Stimulated activated CD4-positive, alpha-beta T cell treated with anti-CD3 and anti-CD28 coated beads, Interleukin-12 subunit alpha, Interleukin-12 subunit beta, amount 100 ng/mL, for 24 hours (primary cell): ENCODE data around the gene HECTD2.
"Not testable (repeated sequence)": the region's sequence is repeated elsewhere in the genome, so short reads cannot be mapped to it uniquely, and the experiment has no call there.

ENCODE experiments used
- DNase-seq, 2 experiments: peaks; one replicate each; pipeline ENCODE4 v3.0.0-alpha.2; 2020; ENCODE audit warnings: low read depth in 2 of 2

The HECTD2 gene

DNA sequence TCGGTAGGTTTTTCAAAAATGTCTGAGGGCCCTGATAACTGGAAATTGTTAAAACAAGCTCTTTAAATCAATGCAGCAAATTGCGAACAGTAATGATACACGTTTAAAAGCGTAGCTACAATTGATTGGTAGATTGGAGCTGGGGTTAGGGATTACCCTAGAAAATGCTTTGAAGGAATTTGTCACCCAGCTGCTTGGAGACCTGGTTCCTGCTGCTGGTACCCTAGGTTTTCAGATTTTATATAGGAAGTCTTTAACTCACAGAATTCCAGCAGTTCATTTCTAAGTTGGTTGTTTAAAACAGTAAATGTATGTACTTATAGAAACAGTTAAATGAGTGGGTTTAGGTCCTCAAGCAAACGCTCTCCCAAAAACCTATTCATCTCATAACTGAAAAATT is 1.5 kb downstream of the HECTD2 start:
- DNase-seq: no peak

DNA sequence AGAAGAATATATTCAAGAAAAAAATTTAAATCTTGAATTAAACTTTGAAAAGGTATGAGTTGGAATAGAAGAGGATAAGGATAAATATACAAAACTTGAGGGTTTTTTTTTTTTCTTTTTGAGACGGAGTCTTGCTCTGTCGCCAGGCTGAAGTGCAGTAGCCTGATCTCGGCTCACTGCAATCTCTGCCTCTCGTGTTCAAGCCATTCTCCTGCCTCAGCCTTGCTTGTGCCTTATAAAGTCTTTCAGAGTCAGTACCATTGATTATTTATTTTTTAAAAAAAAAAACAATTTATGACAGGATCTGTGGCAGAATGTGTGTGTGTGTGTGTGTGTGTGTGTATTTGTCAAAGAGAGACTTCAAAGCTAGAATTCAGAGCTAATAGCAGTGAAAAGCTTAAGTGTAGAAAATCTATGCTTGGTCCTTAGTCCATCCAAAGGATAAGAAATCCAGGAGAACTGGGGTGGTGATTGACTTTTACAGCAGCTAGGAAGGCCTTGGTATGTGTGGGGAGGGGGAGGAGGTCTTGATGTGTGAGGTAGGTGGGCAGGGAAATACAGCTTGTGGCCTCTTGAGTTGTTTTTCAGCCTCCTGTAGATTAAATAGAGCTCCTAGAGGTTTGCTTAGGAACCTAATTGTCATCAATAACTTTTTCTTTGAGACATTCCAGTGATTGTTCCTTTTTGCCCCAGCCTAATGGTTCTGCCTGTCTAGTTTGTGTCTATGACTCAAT is 2.4 kb downstream of the HECTD2 start:
- DNase-seq: no peak

DNA sequence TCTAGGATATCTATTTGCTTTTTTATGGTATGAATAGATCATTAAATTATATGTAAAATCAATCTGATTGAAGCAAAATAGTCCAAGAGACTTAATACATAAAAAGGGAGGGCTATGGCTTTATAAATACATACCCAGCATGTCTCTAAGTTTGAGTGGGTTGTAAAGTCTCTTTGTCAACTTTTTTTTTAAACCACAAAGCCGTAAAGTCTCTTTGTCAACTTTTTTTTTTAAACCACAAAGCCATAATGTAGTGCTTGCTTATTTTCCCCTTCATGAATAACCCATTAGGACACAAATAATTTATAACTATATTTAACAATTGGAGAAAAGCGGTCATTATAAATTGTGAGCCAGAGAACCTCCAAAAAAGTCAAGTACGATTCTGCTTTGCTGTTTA is 5.7 kb downstream of the HECTD2 start:
- no peak for DNase-seq

DNA sequence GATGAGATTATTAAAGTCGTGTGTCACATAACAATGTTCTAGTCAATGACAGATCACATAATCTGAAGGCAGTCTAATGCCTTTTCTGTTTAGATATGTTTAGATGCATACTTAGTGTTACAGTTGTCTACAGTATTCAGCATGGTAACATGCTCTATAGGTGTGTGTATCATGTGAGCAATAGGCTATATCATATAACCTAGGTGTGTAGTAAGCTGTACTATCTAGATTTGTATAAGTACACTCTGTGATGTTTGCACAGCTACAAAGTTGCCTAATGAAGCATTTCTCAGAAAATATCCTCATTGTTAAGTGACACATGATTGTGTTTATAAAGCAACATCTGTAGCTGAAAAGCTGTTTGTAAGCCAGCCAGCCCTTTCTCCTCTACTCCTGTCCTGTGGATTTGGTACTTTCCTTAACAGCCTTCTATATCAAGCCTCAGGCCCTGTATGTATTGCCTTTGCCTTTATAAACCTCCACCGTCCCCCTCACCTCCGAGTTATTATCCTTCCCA is 6.3 kb downstream of the HECTD2 start:
- no peak for DNase-seq

DNA sequence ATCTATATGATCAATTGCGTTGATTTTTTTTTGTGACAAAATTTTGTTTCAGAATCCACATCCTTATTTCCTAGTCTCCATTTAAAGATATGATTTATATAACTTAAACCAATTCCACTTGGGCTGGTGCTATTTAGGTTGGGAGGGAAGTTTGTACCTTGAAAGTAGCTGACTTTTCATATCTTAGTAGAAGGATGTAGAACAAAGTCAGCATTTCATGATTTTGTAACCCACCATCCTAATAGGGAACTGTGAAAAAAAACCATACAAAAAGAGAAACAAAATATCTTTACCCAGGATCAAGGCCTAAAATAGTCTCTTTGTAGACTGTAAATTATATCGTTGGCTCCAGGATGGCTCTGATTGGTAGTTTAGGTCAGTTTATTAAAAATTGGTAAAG is 8.3 kb downstream of the HECTD2 start:
- DNase-seq: no peak

DNA sequence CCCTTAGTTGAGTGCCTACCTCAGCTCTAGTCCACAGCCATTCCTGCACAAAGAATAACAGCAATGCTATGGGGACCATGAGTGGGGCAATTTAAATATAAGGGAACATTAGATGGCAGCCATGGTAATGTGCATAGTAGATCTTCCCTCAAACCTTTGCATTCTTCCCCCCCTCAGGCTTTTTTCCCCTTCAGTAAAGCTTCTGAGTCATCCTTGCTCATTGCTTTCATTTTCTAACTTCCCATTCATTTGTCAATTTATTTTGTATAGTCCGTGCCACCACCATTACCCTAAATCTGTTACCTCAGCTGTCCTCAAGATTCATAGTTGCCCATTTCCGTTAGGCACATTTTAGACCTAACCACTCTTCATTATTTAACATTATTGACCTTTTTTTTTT is 10.7 kb downstream of the HECTD2 start:
- DNase-seq: no peak

DNA sequence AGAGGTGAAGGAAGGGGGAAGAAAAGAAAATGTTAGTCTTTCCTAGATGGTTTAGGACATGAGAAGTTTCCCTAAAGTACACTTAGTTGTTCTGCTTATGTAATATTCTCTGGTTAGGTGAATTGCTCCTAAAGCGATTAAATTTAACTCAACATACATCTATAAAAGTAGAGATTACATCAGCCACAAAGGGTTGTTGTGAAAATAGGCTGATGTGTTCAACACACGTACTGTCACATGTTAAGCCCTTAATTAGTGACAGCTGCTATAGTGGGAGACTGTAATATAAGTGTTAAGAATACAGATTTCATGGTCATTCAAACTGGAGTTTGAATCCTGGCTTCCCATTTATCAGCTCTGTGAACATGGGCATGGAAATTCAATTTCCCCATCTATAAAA is 12.8 kb downstream of the HECTD2 start:
- DNase-seq: no peak

DNA sequence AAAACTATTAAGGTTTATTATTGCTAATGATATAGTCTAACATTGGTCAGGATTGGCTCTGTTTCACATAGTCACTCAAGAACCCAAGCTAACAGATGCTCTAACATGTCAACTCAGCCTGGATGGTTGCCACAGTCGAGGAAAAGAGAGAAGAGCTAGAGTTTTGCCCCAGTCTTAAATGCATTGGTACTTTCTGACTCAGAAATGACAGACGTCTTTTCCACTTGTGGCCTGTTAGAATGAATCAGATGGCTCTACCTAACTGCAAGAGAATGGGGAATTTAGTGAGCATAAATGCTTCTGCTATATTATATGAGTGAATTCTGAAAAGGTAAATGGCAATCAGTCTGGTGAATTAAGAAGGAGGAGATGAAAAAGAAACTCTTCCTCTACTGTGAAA is 13.9 kb downstream of the HECTD2 start:
- no peak for DNase-seq

DNA sequence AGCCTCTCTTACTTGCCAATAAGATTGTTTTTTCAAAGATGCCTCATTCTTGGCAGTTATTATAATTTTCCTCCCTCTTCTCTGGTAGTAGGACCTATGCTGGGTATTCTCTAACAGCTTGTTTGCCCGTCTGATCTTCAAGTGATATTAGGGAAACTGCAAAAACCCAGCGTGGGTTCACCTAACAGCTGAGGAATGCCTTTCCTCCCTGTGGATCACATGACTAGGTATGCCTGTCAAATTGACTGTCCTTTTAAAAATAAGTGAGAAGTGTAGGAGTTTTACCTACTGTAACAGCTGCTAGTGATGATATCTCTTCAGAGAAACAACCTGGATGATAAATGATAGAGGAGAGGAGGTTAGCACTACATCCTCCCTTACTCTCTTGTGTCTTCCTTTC is 22.0 kb downstream of the HECTD2 start:
- DNase-seq: no peak

DNA sequence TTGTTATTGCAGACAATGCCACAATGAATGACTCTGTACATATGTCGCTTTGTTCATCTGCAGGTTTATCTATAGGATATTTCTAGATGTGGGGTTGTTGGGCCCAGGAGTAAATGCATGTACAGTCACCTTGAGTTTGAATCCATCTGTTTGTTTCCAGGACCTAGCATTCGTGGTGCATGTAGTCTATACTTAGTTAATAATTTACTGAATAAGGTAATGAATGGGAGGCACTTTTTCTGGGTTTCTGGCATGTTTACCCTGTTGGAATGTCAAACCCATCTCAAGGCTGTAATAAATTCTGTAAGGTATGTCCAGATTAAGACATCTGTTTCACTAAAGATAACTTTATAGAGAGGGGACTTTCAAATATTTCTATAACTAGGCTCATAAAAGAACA is 23.5 kb downstream of the HECTD2 start:
- DNase-seq: no peak

DNA sequence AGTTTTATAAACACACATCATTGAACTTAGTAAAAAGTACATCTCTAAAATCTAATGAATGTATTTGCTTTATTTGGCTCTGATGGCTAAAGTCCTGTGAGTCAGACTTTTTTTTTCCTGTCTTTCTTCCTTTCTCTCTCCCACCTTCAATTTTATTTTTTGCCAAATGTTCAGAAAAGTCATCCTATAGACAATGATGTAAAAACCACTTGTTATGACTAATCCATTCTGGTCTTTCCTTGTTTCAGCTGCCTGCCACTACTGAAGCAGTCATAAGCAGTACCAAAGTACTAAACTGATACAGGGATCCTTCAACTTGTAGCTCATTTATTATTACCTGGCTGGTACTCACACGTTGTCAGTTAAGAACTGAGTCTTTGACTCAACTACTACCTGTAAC is 23.9 kb downstream of the HECTD2 start:
- DNase-seq: no peak

DNA sequence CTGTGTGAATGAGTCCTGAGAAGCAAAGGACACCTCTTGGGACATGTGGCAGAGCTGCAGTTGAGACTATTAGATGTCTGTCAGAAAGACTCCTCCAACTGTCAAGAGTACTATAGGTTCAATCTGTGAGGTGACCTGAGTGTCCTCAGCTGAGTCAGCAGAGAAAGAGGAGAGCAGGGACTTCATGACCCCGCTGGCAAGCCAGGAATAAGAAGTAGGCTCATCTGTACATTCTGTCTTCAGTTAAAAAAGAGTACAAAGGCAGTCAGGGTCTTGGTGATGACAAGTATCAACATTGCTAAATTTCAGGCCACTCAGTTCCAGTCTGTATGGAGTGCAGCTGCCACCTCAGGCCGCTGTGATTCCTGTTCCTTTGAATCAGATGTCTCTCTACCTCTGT is 25.1 kb downstream of the HECTD2 start:
- DNase-seq: no peak

DNA sequence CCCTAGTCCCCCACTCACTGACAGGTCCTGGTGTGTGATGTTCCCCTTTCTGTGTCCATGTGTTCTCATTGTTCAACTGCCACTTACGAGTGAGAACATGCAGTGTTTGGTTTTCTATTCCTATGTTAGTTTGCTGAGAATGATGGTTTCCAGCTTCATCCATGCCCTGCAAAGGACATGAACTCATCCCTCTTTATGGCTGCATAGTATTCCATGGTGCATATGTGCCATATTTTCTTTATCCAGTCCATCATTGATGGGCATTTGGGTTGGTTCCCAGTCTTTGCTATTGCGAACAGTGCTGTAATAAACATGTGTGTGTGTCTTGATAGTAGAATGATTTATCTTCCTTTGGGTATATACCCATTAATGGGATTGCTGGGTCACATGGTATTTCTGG is 28.1 kb downstream of the HECTD2 start:
- not testable (repeated sequence) for DNase-seq

DNA sequence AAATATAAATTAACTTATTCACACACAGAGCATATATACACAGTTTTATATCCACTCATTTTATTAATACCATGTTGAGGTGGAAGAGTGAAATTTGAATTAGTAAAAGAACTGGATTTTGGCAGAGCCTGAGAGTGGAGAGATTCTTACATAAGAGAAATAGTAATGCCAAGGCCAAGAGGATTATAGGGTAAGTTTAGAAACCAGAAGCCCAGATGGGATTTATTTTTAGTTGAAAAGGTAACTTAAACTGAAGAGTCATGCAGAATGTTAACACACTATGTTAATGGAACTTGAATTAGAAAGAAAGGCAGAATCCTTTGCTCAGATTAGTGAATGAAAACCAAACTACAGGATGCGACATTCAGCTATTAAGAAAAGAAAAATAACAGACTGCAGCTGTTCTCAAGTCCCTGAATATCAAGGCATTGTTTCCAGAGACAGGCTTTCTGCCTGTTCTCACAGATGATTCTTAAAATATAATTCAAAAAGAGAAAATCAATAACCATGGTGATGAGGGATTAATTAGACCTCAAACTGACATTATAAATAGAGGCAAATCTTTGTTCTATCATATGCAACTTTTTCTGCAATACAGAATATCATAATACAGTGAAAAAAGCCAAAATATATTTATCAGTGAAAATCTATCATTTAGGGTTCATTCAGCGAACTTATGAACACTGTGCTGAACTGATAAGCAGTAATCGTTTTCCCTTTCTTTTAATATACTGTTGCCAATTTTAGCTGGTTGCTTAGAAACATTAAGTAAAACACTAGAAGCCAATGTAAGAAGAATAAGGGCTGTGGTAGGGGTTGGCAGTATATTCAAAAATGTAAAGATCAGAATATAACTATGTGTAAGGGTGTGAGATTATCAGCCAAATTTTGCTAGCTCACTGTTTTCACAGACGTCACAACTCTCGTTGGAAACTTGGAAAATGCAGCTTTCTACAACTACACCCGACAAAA is 34.4 kb downstream of the HECTD2 start:
- no peak for DNase-seq

DNA sequence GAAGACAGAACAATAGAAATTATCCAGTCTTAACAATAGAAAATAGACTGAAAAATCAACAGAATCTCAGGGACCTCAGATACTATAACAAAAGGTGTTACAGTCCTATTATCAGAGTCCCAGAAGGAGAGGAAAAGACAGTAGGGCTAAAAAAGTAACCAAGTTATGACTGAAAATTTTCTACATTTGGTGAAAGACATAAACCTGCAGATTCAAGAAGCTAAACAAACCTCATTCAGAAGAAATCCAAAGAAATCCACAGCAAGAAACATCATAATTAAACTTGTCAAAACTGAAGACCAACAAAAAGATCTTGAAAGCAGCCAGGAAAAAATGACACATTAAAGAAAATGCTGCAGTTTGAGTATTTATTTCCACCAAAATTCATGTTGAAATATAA is 41.9 kb downstream of the HECTD2 start:
- no peak for DNase-seq

DNA sequence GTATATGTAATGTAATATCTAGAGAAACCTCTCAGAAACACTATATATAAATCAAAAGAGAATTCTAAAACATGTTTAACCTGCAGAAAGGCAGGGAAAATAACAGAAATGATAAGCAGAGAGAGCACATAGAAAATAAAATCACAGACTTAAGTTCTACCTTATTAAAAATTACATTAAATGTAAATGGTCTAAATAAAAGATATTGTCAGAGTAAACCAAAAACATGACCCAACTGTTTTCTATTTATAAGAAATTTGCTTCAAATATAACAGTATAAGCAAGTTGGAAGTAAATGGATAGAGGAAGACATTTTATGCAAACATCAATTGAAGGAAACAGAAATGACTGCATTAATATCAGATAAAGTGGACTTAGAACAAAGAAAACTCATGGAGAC is 43.4 kb downstream of the HECTD2 start:
- DNase-seq: no peak

DNA sequence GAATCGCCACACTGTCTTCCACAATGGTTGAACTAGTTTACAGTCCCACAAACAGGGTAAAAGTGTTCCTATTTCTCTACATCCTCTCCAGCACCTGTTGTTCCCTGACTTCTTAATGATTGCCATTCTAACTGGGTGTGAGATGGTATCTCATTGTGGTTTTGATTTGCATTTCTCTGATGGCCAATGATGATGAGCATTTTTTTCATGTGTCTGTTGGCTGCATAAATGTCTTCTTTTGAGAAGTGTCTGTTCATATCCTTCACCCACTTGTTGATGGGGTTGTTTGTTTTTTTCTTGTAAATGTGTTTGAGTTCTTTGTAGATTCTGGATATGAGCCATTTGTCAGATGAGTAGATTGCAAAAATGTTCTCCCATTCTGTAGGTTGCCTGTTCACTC is 45.0 kb downstream of the HECTD2 start:
- DNase-seq: not testable (repeated sequence)

DNA sequence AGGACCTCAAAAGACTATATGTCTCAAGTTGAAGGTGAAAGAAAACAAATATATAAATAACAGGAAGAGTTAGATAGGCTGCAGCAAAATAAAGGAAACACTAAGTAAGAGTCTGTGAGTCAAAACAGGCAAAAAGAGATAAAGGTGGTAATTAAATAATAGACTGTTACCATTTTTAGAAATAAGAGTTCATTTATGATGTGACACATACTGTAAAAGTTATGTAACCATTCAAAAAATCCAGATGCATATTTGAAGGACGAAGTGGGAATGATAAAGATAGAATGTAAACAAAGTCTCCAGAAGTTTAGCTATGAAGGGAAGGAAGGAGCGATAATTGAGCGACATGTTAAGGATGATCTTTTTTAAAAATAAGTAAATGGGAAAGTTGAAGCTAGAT is 50.5 kb downstream of the HECTD2 start:
- DNase-seq: no peak

DNA sequence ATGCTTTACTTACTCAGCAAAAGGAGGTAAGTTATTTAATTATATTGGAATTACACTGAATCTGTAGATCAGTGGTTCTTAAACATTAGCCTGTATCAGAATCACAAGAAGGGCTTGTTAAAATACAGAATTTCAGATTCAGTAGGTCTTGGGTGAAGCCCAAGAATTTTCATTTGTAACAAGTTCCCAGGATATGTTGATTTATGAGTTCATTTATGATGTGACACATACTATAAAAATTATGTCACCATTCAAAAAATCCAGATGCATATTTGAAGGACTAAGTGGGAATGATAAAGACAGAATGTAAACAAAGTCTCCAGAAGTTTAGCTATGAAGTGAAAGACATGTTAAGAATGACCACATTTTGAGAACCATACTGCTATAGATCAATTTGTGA is 52.3 kb downstream of the HECTD2 start:
- no peak for DNase-seq

DNA sequence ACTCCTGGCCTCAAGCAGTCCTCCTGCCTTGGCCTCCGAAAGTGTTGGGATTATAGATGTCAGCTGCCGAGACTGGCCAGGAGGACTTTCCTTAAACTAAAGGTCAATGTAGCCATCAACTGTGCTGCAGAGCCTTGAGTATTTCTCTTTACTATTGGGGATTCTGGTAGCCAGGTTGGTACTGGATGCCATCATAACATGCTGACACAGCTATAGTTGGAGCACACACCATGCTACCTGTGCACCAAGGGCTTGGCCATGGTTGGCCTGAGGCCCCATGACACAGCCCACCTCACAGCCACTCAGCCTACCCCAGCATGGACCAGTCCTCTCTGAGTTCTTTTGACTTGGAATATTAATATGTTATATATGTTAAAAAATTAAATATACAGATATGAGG is 54.4 kb downstream of the HECTD2 start:
- DNase-seq: no peak

DNA sequence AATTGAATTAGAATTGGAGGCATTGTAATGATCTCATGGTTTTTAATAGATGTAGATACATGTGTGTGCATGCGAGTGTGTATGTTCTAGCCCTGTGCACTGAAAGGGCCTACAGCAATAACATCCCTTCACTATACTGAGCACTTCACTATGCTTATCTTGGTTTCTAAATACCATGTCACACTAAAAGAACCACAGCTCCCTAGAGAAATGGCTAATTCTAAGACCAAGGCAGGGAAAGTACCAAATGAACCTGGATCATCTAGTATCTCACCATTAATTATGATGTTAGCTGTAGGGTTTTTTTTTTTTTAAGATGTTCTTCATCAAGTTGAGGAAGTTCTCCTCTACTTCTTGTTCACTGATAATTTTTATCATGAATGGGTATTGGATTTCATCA is 55.1 kb downstream of the HECTD2 start:
- no peak for DNase-seq

DNA sequence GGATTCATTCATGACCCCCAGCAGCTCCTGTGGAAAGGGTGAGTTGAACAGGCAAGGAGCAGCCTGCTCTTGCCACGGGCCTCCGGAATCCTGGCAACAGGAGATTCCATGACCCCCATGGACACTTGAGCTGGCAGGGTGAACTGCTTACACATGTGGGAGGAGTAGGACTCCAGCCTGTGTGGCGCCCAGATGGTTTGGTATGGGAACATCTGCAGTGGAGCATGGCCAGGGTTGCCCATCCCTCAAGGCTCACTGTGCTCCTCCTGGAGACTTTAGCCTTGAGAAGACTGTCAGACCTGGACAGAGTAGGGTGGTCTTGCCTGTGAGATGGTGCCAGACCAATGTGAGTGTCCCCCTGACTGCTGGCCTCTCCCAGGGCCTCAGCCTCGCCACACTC is 57.0 kb downstream of the HECTD2 start:
- no peak for DNase-seq

DNA sequence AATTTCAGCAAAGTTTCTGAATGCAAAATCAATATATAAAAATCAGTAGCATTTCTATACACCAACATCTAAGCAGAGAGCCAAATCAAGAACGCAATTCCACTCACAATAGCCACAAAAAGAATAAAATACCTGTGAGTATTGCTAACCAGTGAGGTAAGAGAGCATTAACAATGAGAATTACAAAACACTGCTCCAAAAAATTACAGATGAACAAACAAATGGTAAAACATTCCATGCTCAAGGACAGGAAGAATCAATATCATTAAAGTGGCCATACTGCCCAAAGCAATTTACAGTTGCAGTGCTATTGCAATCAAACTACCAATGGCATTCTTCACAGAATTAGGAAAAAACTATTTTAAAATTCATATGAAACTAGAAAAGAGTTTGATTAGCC is 61.5 kb downstream of the HECTD2 start:
- no peak for DNase-seq
